GM12891 (cell line): ENCODE results near the gene PRR36.

Source experiments
- PAX5 ChIP-seq: IDR thresholded peaks from 2 replicates; pipeline ENCODE4 v1.6.1; 2011; ENCODE audit warnings: low read length, moderate library complexity, mild to moderate bottlenecking; ENCODE audit not compliant: insufficient read depth, severe bottlenecking
- POLR2A ChIP-seq: IDR thresholded peaks from 2 replicates; pipeline ENCODE4 v1.6.1; 2011; ENCODE audit warnings: low read depth, low read length, control low read depth
- POLR2AphosphoS5 ChIP-seq: IDR thresholded peaks from 2 replicates; pipeline ENCODE4 v1.6.1; 2011; ENCODE audit warnings: low read depth, low read length, control low read depth
- POU2F2 ChIP-seq: IDR thresholded peaks from 2 replicates; pipeline ENCODE4 v1.6.1; 2011; ENCODE audit warnings: low read depth, mild to moderate bottlenecking, control low read depth, low read length, moderate library complexity
- TAF1 ChIP-seq: IDR thresholded peaks from 2 replicates; pipeline ENCODE4 v1.6.1; 2011; ENCODE audit warnings: low read depth, low read length, control low read depth

- TF ChIP-seq POLR2AphosphoS5, result no peak
- TF ChIP-seq TAF1, result no peak
- no peak for TF ChIP-seq POLR2A
- no peak for TF ChIP-seq POU2F2
- no peak for TF ChIP-seq PAX5
These were observed 42.2 kb downstream of the PRR36 start for GRCh38 chr19:7832009-7832408.
